PC-3 (cell line): ENCODE measurements around the gene SPTLC3.

Experiments used
- EZH2phosphoT487 ChIP-seq: fragments of 300-600 bp; sonication (generic); IDR thresholded peaks from 2 replicates; pipeline ENCODE4 v1.6.1; 2018; ENCODE audit warnings: mild to moderate bottlenecking, antibody characterized with exemption, low read length, borderline replicate concordance
- TF ChIP-seq, protein P1 (sequence below): fragments of 300-600 bp; sonication (generic); conservative IDR thresholded peaks from 2 replicates; pipeline ENCODE4 v1.5.1; 2017; ENCODE audit warnings: antibody characterized with exemption, low read depth, mild to moderate bottlenecking, low read length

DNA sequence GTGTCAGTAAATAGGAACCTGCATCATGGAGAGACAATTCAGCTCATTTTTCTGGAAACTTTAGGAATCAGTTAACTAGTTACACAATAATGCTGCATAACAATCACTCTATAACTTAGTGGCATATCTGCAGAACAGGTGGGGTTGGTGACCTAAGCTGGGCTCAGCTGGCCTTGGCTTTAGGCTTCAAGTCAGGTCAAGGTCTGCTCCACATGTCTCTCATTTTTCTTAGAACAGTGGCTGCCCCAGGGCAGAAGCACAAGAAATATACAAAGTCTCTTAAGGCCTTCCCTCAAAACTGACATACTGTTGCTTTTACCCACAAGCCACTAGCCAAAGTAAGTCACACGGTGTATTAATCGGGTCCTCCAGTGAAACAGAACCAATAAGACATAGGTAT, 198.2 kb downstream of the SPTLC3 start:
- TF ChIP-seq, protein P1, sequence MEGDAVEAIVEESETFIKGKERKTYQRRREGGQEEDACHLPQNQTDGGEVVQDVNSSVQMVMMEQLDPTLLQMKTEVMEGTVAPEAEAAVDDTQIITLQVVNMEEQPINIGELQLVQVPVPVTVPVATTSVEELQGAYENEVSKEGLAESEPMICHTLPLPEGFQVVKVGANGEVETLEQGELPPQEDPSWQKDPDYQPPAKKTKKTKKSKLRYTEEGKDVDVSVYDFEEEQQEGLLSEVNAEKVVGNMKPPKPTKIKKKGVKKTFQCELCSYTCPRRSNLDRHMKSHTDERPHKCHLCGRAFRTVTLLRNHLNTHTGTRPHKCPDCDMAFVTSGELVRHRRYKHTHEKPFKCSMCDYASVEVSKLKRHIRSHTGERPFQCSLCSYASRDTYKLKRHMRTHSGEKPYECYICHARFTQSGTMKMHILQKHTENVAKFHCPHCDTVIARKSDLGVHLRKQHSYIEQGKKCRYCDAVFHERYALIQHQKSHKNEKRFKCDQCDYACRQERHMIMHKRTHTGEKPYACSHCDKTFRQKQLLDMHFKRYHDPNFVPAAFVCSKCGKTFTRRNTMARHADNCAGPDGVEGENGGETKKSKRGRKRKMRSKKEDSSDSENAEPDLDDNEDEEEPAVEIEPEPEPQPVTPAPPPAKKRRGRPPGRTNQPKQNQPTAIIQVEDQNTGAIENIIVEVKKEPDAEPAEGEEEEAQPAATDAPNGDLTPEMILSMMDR, result no peak
- no peak for TF ChIP-seq EZH2phosphoT487
